ENCODE data around the gene POM121L2.

- TF ChIP-seq NONO (IDR thresholded peaks at IDR 0.05; ENCODE audit: low read depth in 2 of 2, low read length in 1 of 2) (no peak), CREB3 (tag; conservative IDR thresholded peaks at IDR 0.05; ENCODE audit: low read depth) (peak; percentile 68; the same call in 1 of the 2 replicates), U2AF2 (optimal IDR thresholded peaks at IDR 0.05; ENCODE audit: low read depth, low read length) (no peak), ZNF655 (CRISPR knock-in tag; IDR thresholded peaks at IDR 0.05) (no peak), NFRKB (IDR thresholded peaks at IDR 0.05; ENCODE audit: low read depth) (peak; percentile 86), CTCF (IDR thresholded peaks at IDR 0.05 in 2 of 3, conservative IDR thresholded peaks at IDR 0.05 in 1 of 3; ENCODE audit: insufficient read depth in 2 of 3, low read depth in 1 of 3, low read length in 3 of 3) (no peak), CXXC5 (CRISPR knock-in tag; IDR thresholded peaks at IDR 0.05) (peak; percentile 72), TFE3 (CRISPR knock-in tag; IDR thresholded peaks at IDR 0.05) (no peak), POLR2A (conservative IDR thresholded peaks at IDR 0.05) (peak; percentile 75), SMC3 (conservative IDR thresholded peaks at IDR 0.05; ENCODE audit: insufficient read depth, low read depth, low read length) (peak; percentile 6; the same call in 1 of the 2 replicates), FIP1L1 (IDR thresholded peaks at IDR 0.05; ENCODE audit: low read depth, low read length, poor library complexity, severe bottlenecking) (no peak)
Measured at GRCh38 chr6:27297857-27298730, 14.0 kb downstream of the POM121L2 start.
